H1 (cell line): ENCODE results near the gene CADM1. TPM values are rescaled to one million over a fixed set of nuclear protein-coding genes. Genes with fewer than 3 reads are reported as not detected.

Experiments used
- BACH1 ChIP-seq: IDR thresholded peaks from 2 replicates; pipeline ENCODE4 v1.6.1; 2012; ENCODE audit warnings: low read length, improper control_type of control experiment
- EZH2 ChIP-seq: fragments of 200-600 bp; sonication (generic); IDR thresholded peaks from 2 replicates; pipeline ENCODE4 v1.7.1; 2012; ENCODE audit warnings: low read depth, mild to moderate bottlenecking, moderate library complexity, low read length, inconsistent platforms; ENCODE audit not compliant: severe bottlenecking
- GTF2F1 ChIP-seq: IDR thresholded peaks from 2 replicates; pipeline ENCODE4 v1.6.1; 2012; ENCODE audit warnings: low read depth, low read length, improper control_type of control experiment, borderline replicate concordance
- HDAC6 ChIP-seq: IDR thresholded peaks from one replicate; pipeline ENCODE4 v1.7.1; 2012; ENCODE audit warnings: low read depth, mild to moderate bottlenecking, inconsistent platforms, low read length, moderate library complexity
- POU5F1 ChIP-seq: IDR thresholded peaks from 2 replicates; pipeline ENCODE4 v1.6.1; 2011; ENCODE audit warnings: low read depth, mild to moderate bottlenecking, low read length, moderate library complexity
- SP1 ChIP-seq: IDR thresholded peaks from 2 replicates; pipeline ENCODE4 v1.6.1; 2011; ENCODE audit warnings: low read depth, low read length
- TAF1 ChIP-seq: IDR thresholded peaks from 2 replicates; pipeline ENCODE4 v1.6.1; 2011; ENCODE audit warnings: mild to moderate bottlenecking, low read depth, low read length
- YY1 ChIP-seq: IDR thresholded peaks from 2 replicates; pipeline ENCODE4 v1.6.1; 2011; ENCODE audit warnings: low read depth, mild to moderate bottlenecking, low read length
- ZNF274 ChIP-seq: IDR thresholded peaks from 2 replicates; pipeline ENCODE4 v1.7.0; 2012; ENCODE audit warnings: low read length, borderline replicate concordance; ENCODE audit errors: extremely low read depth
- polyA plus RNA-seq, 7 experiments: library from polyadenylated mRNA; depleted of rRNA in 3 of 7; stranded (reverse) in 5 of 7; unstranded in 2 of 7; fragments of >200 nt in 5 of 7; fragments of 200-250 nt in 2 of 7; gene quantifications; 1 replicate in 5 of 7; 2 replicates in 1 of 7; 4 replicates in 1 of 7; pipeline versions ENCODE4 v1.2.1 to v1.2.3, GENCODE V29; 2011 to 2013; ENCODE audit warnings: missing spikeins in 2 of 7, mixed read lengths in 2 of 7
- total RNA-seq: library from RNA; stranded (reverse); fragmentation: NEBNext Ultra II Directional; extraction: Animal tissue kit (Norgen Biotek cat#: 25700); gene quantifications from 2 replicates; pipeline ENCODE4 v1.2.1, GENCODE V29; 2021
- TF ChIP-seq, protein P1 (sequence below): fragments of 300-600 bp; sonication (generic); IDR thresholded peaks from 2 replicates; pipeline ENCODE4 v1.7.1; 2012; ENCODE audit warnings: low read length, moderate library complexity, mild to moderate bottlenecking, inconsistent platforms; ENCODE audit not compliant: insufficient replicate concordance
- TF ChIP-seq, protein P2 (sequence below): IDR thresholded peaks from 2 replicates; pipeline ENCODE4 v1.6.1; 2011; ENCODE audit warnings: low read depth, mild to moderate bottlenecking, low read length; ENCODE audit not compliant: insufficient read depth

The CADM1 gene
- total and polyA plus RNA-seq, 2 of the 8 experiments (the other 6 are each of a cell fraction or from before 2014, with no cell fraction given) = 8.3 to 25.3 TPM

DNA sequence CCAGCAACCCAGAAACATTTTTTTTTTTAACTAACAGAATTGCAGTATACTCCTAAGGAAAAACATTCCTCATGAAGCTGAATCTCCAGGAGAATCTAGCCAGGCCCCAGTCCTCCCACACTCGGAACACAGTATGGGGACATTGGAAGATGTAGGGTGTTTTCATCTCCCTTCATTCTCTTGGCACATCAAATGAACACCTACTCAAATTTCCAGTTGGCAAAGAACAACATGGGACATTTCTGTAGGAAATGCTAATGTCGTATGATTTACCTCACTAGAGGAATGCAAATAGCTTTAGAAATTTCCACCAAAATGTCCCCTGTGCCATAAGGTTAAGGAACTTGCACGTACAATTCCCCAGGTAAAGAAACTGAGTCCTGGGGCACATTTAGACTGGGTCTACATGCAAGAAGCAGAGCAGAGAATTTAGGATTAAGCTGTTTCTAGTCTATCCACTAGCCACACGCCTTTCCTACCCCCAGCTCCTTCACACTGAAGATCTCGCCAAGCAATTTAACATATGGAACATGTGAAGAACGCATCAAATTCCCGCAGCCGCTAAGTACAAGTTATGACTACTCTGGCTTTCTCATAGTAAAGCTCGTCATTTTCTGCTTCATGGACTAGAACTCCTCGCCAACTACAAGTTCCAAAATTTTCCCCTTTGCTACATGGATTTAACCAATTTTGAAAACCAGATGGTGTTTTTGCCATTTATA, 2.9 kb upstream of the CADM1 start (continued):
- TF ChIP-seq, protein P1, sequence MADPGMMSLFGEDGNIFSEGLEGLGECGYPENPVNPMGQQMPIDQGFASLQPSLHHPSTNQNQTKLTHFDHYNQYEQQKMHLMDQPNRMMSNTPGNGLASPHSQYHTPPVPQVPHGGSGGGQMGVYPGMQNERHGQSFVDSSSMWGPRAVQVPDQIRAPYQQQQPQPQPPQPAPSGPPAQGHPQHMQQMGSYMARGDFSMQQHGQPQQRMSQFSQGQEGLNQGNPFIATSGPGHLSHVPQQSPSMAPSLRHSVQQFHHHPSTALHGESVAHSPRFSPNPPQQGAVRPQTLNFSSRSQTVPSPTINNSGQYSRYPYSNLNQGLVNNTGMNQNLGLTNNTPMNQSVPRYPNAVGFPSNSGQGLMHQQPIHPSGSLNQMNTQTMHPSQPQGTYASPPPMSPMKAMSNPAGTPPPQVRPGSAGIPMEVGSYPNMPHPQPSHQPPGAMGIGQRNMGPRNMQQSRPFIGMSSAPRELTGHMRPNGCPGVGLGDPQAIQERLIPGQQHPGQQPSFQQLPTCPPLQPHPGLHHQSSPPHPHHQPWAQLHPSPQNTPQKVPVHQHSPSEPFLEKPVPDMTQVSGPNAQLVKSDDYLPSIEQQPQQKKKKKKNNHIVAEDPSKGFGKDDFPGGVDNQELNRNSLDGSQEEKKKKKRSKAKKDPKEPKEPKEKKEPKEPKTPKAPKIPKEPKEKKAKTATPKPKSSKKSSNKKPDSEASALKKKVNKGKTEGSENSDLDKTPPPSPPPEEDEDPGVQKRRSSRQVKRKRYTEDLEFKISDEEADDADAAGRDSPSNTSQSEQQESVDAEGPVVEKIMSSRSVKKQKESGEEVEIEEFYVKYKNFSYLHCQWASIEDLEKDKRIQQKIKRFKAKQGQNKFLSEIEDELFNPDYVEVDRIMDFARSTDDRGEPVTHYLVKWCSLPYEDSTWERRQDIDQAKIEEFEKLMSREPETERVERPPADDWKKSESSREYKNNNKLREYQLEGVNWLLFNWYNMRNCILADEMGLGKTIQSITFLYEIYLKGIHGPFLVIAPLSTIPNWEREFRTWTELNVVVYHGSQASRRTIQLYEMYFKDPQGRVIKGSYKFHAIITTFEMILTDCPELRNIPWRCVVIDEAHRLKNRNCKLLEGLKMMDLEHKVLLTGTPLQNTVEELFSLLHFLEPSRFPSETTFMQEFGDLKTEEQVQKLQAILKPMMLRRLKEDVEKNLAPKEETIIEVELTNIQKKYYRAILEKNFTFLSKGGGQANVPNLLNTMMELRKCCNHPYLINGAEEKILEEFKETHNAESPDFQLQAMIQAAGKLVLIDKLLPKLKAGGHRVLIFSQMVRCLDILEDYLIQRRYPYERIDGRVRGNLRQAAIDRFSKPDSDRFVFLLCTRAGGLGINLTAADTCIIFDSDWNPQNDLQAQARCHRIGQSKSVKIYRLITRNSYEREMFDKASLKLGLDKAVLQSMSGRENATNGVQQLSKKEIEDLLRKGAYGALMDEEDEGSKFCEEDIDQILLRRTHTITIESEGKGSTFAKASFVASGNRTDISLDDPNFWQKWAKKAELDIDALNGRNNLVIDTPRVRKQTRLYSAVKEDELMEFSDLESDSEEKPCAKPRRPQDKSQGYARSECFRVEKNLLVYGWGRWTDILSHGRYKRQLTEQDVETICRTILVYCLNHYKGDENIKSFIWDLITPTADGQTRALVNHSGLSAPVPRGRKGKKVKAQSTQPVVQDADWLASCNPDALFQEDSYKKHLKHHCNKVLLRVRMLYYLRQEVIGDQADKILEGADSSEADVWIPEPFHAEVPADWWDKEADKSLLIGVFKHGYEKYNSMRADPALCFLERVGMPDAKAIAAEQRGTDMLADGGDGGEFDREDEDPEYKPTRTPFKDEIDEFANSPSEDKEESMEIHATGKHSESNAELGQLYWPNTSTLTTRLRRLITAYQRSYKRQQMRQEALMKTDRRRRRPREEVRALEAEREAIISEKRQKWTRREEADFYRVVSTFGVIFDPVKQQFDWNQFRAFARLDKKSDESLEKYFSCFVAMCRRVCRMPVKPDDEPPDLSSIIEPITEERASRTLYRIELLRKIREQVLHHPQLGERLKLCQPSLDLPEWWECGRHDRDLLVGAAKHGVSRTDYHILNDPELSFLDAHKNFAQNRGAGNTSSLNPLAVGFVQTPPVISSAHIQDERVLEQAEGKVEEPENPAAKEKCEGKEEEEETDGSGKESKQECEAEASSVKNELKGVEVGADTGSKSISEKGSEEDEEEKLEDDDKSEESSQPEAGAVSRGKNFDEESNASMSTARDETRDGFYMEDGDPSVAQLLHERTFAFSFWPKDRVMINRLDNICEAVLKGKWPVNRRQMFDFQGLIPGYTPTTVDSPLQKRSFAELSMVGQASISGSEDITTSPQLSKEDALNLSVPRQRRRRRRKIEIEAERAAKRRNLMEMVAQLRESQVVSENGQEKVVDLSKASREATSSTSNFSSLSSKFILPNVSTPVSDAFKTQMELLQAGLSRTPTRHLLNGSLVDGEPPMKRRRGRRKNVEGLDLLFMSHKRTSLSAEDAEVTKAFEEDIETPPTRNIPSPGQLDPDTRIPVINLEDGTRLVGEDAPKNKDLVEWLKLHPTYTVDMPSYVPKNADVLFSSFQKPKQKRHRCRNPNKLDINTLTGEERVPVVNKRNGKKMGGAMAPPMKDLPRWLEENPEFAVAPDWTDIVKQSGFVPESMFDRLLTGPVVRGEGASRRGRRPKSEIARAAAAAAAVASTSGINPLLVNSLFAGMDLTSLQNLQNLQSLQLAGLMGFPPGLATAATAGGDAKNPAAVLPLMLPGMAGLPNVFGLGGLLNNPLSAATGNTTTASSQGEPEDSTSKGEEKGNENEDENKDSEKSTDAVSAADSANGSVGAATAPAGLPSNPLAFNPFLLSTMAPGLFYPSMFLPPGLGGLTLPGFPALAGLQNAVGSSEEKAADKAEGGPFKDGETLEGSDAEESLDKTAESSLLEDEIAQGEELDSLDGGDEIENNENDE = no peak
- TF ChIP-seq SP1 (no peak), ZNF274 (no peak), GTF2F1 (no peak), BACH1 (no peak), TAF1 (no peak), POU5F1 (no peak), YY1 (no peak), HDAC6 (no peak), EZH2 (no peak)
- TF ChIP-seq, protein P2, sequence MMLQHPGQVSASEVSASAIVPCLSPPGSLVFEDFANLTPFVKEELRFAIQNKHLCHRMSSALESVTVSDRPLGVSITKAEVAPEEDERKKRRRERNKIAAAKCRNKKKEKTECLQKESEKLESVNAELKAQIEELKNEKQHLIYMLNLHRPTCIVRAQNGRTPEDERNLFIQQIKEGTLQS = no peak
